ENCODE data around the gene TUBD1. TPM values are rescaled to one million over a fixed set of nuclear protein-coding genes. Genes with fewer than 3 reads are reported as not detected.

TUBD1 gene
- 2.2 and 2.7 TPM in 2 replicates for total RNA-seq

GRCh38 chr17:59892924-59893675 lies at the start of gene TUBD1, which contains the start of gene RPS6KB1:
TSS of gene TUBD1 (minus strand) at chr17:59892943. CDS start at chr17:59891002, 1,941 bp downstream.
TSS of gene RPS6KB1 (plus strand) at chr17:59893121. CDS start at chr17:59893185, 64 bp downstream.

Other genes starting within 250 kb of the TUBD1 start
- gene PTRH2, start 185.5 kb downstream of the TUBD1 start, total RNA-seq, result 20.9 and 23.6 TPM in 2 replicates
- 122 and 140 TPM in 2 replicates for gene VMP1, start 185.3 kb downstream of the TUBD1 start, total RNA-seq
- gene RPS6KB1, start 178 bp upstream of the TUBD1 start, total RNA-seq, result 19.7 and 21.1 TPM in 2 replicates
- 9.1 and 17.9 TPM in 2 replicates for gene RNFT1, start 71.8 kb upstream of the TUBD1 start, total RNA-seq
- 9.6 and 18.7 TPM in 2 replicates for gene HEATR6, start 186.0 kb upstream of the TUBD1 start, total RNA-seq

Measured in bronchial smooth muscle cell (primary cell).